HL-60 (cell line): Measurements from ENCODE around the gene TCP11.

Source experiments
- GABPA ChIP-seq: IDR thresholded peaks from 2 replicates; pipeline ENCODE4 v1.6.1; 2012; ENCODE audit warnings: low read depth
- TF ChIP-seq, protein P1 (sequence below): IDR thresholded peaks from one replicate; pipeline ENCODE4 v1.5.1; 2011; ENCODE audit warnings: low read length, control low read depth, inconsistent platforms; ENCODE audit not compliant: insufficient read depth

DNA sequence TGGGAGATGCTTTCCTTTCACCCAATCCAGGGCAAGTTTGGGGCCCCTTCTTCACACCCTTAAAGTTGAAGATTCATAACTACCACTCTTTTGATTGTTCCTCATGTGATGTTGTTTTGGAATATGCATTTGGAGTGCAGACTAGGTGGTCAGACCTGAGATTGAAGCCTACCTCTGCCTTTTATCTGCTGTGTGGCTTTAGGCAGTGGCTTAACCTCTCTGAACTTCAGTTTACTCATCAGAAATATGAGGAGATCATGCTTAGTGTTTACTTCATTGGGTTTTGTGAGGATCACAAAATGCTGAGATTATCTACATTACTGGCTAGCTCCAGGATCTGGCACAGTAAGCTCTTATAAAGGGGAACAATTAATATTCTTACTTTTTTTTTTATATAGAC lies 26.4 kb upstream of the TCP11 start:
- TF ChIP-seq GABPA: no peak
- TF ChIP-seq, protein P1, sequence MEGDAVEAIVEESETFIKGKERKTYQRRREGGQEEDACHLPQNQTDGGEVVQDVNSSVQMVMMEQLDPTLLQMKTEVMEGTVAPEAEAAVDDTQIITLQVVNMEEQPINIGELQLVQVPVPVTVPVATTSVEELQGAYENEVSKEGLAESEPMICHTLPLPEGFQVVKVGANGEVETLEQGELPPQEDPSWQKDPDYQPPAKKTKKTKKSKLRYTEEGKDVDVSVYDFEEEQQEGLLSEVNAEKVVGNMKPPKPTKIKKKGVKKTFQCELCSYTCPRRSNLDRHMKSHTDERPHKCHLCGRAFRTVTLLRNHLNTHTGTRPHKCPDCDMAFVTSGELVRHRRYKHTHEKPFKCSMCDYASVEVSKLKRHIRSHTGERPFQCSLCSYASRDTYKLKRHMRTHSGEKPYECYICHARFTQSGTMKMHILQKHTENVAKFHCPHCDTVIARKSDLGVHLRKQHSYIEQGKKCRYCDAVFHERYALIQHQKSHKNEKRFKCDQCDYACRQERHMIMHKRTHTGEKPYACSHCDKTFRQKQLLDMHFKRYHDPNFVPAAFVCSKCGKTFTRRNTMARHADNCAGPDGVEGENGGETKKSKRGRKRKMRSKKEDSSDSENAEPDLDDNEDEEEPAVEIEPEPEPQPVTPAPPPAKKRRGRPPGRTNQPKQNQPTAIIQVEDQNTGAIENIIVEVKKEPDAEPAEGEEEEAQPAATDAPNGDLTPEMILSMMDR: no peak
